Measurements from ENCODE around the gene MRPL4.
A peak's percentile ranks its signal among the peaks of the same experiment; 100 is the strongest.

Gene MRPL4

GRCh38 chr19:10206226-10206885, 45.7 kb upstream of the MRPL4 start:
- TF ChIP-seq CTCF (IDR thresholded peaks at IDR 0.05; ENCODE audit: low read length) (no peak), EZH2 (IDR thresholded peaks at IDR 0.05; ENCODE audit: borderline replicate concordance, low read length) (no peak)
- Histone ChIP-seq H3K9ac (ENCODE audit: low read length) (no peak overlapping the region), H3F3A (ENCODE audit: insufficient read depth, low read length) (no peaks in the 10 kb centered on the region; the same call in 1 of the 2 replicates), H3K4me2 (ENCODE audit: low read length) (no peak overlapping the region), H4K20me1 (ENCODE audit: insufficient read depth, low read length) (no peaks in the 10 kb centered on the region), H3K79me2 (ENCODE audit: insufficient read depth, low read length) (no peaks in the 10 kb centered on the region), H3K36me3 (ENCODE audit: insufficient read depth, low read length) (no peaks in the 10 kb centered on the region), H2AFZ (ENCODE audit: low read length) (no peak overlapping the region), H3K9me3 (ENCODE audit: low read length) (no peaks in the 10 kb centered on the region), H3K4me1 (ENCODE audit: insufficient read depth, low read length, severe bottlenecking) (peaks cover 15% of the 10 kb centered on the region), H3K27ac (ENCODE audit: low read depth, low read length, poor library complexity, severe bottlenecking) (no peak overlapping the region), H3K9me2 (ENCODE audit: low read depth, low read length) (no peaks in the 10 kb centered on the region), H3K4me3 (ENCODE audit: low read depth, low read length, poor library complexity, severe bottlenecking) (no peak overlapping the region), H3K27me3 (ENCODE audit: insufficient read depth, low read length) (no peaks in the 10 kb centered on the region)

- no peaks in the 10 kb centered on the region for H3K9me2 ChIP-seq (ENCODE audit: low read depth, low read length)
- H3K4me2 ChIP-seq (ENCODE audit: low read length) = no peak overlapping the region
Observed at GRCh38 chr19:10207026-10207425, 45.0 kb upstream of the MRPL4 start.

GRCh38 chr19:10209315-10209714, 42.7 kb upstream of the MRPL4 start:
- H3K9ac ChIP-seq (ENCODE audit: low read length) = no peak overlapping the region
- no peak overlapping the region for H3K4me2 ChIP-seq (ENCODE audit: low read length)
- no peaks in the 10 kb centered on the region for H3K9me2 ChIP-seq (ENCODE audit: low read depth, low read length)
- no peaks in the 10 kb centered on the region for H3K27me3 ChIP-seq (ENCODE audit: insufficient read depth, low read length)
- H3K79me2 ChIP-seq (ENCODE audit: insufficient read depth, low read length) = no peaks in the 10 kb centered on the region
- H3K4me3 ChIP-seq (ENCODE audit: low read depth, low read length, poor library complexity, severe bottlenecking) = no peak overlapping the region
- H4K20me1 ChIP-seq (ENCODE audit: insufficient read depth, low read length) = no peaks in the 10 kb centered on the region
- peaks cover 7% of the 10 kb centered on the region for H3K4me1 ChIP-seq (ENCODE audit: insufficient read depth, low read length, severe bottlenecking)
- H2AFZ ChIP-seq (ENCODE audit: low read length) = no peak overlapping the region
- H3K9me3 ChIP-seq (ENCODE audit: low read length) = no peaks in the 10 kb centered on the region
- H3K36me3 ChIP-seq (ENCODE audit: insufficient read depth, low read length) = no peaks in the 10 kb centered on the region
- H3F3A ChIP-seq (ENCODE audit: insufficient read depth, low read length) = no peaks in the 10 kb centered on the region; the same call in 1 of the 2 replicates
- TF ChIP-seq CTCF (IDR thresholded peaks at IDR 0.05; ENCODE audit: low read length) = no peak
- TF ChIP-seq EZH2 (IDR thresholded peaks at IDR 0.05; ENCODE audit: borderline replicate concordance, low read length) = no peak
- no peak overlapping the region for H3K27ac ChIP-seq (ENCODE audit: low read depth, low read length, poor library complexity, severe bottlenecking)

More at GRCh38 chr19:10207026-10207425, 45.0 kb upstream of the MRPL4 start:
- H4K20me1 ChIP-seq (ENCODE audit: insufficient read depth, low read length) = no peaks in the 10 kb centered on the region
- no peaks in the 10 kb centered on the region for H3K27me3 ChIP-seq (ENCODE audit: insufficient read depth, low read length)
- H3F3A ChIP-seq (ENCODE audit: insufficient read depth, low read length) = no peaks in the 10 kb centered on the region; the same call in 1 of the 2 replicates
- H2AFZ ChIP-seq (ENCODE audit: low read length) = no peak overlapping the region
- no peaks in the 10 kb centered on the region for H3K9me3 ChIP-seq (ENCODE audit: low read length)
- no peak overlapping the region for H3K9ac ChIP-seq (ENCODE audit: low read length)
- peaks cover 14% of the 10 kb centered on the region for H3K4me1 ChIP-seq (ENCODE audit: insufficient read depth, low read length, severe bottlenecking)
- no peaks in the 10 kb centered on the region for H3K36me3 ChIP-seq (ENCODE audit: insufficient read depth, low read length)
- H3K4me3 ChIP-seq (ENCODE audit: low read depth, low read length, poor library complexity, severe bottlenecking) = no peak overlapping the region
- no peak overlapping the region for H3K27ac ChIP-seq (ENCODE audit: low read depth, low read length, poor library complexity, severe bottlenecking)
- H3K79me2 ChIP-seq (ENCODE audit: insufficient read depth, low read length) = no peaks in the 10 kb centered on the region
- TF ChIP-seq EZH2 (IDR thresholded peaks at IDR 0.05; ENCODE audit: borderline replicate concordance, low read length) = no peak
- peak; percentile 9; the same call in 1 of the 2 replicates for TF ChIP-seq CTCF (IDR thresholded peaks at IDR 0.05; ENCODE audit: low read length)

Measured in OCI-LY1 (cell line).